ENCODE measurements around the gene YRDC.

Gene YRDC

DNA sequence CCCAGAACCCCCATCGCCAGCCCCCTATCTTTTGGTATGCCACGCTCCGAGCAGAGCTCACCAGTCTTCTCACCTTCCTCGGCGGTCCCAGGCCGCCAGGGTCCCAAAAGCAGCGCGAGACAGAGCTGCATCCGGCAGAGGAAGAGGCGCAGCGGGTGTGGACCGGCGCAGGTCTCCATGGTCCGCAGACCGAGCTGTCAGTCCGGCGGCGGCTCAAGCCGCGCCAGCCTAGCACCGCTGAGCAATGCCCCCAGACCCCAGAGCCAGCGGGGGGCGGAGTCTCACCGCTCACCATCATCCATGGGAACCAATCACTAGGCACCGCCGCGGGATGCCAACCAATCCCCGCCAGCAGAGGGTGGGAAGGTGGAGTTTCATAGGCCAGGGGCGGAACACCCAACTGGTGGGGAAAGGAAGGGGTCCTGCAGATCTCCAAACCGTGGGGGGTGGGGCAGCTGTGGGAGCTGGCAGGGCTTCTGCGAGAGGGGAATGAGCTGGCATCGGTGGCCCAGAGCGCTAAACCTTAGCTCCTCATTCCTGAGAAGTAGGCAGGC is 43.0 kb downstream of the YRDC start, which contains the start of gene EPHA10:
Gene EPHA10, minus strand, starts transcription at position 233 of the 554 bp plus-strand sequence. Its CDS starts 54 bp downstream, at position 179.
- no peak for DNase-seq

DNA sequence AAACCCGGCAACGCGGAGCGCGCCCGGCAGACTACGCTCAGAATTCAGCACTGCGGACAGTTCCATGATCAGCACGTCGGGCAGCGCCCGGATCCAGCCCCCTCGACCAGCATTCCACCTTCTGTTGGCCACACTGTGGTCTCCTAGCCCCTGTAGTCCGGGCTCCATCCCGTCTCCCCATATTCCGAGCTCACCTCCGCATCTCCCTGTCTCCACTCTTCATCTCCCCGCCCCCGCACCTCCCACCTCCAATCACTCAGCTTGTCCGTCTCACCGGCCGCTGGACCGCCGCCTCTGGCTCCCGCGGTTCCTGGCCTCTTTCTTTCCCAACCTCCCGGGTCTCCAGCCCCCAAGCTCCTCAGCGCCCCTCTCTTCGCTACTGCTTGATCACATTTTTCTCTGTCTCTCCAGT is 43.6 kb downstream of the YRDC start:
- no peak for DNase-seq

DNA sequence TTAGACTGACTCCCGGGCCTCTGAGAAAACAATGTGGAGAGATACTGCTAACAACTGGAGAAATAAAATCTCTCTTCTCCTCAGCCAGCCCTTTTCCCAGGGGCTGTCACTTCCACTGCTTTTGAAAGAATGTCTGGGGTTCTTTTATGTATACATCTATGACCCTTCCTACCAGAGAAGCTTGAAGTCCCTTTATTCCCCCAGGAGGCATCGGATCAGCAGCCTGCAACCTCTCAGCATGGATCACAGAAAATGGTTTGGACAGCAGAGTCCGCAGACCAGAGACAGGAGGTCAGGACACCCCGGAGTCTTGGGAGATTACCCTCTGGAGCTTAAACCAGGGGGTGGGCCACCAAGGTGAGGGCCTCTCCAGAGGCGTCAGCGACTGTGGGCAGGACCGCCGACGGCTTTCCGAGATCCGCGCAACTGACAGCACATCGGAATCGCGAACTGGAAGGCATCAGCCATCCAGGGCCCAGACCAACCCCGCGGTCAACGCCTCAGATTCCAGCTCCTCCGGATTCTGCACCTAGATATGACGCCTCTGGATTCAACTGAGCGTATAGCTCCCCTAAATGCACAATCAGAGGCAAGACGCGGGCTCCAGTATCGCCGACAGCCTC is 44.1 kb downstream of the YRDC start:
- DNase-seq = no peak

DNA sequence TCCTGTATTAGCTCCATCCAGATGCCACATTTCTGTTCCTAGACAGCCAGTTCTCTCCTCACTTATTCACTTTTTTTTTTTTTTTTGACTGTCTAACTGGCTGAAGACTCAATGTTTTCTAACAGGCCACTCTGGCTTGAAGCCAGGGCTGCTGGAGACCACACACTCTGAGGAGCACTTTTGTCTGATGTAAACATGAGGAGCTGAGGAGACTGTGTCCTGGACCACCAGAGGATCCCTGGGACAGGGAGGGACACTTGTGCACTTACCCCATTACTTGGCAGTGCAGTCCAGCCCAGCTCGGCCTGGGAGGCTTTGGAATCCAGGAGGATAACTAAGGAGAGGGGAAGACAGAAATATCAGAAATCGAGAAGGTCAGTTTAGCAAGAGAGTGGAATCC is 45.5 kb downstream of the YRDC start:
- no peak for DNase-seq

- no peak for DNase-seq
Measured at GRCh38 chr1:37761416-37762095, 46.5 kb downstream of the YRDC start.

GRCh38 chr1:37759451-37759850 is 48.6 kb downstream of the YRDC start:
- DNase-seq = no peak

- no peak for DNase-seq
Measured at GRCh38 chr1:37755951-37756560, 52.0 kb downstream of the YRDC start.

DNA sequence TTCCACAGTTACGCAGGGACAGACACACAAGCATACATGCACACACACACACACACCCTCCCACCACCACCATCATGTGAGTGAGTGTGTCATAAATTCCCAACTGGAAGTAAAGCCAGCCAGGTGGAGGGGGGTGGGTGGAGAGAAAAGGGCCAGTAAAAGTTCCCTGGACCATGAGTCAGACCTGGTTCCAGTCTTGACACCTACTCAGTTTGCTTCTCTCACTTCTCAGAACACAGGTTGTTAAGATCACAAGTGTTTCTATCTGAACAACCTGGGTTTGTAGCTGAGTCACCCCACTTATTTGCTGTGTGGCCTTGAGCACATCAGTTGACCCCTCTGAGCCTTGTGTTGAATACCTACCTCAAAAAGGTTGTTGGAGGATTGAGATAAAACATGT is 52.7 kb downstream of the YRDC start:
- no peak for DNase-seq

GRCh38 chr1:37753473-37754321 is 54.3 kb downstream of the YRDC start:
- no peak for DNase-seq
